Activated T-cell treated with anti-CD3 and anti-CD28 coated beads, Interleukin-2, amount 50 U/mL, for 4 hours (primary cell): ENCODE results near the gene SAPCD2. TPM values are rescaled to one million over a fixed set of nuclear protein-coding genes. Genes with fewer than 3 reads are reported as not detected.
A peak's percentile ranks its signal among the peaks of the same experiment; 100 is the strongest.

Experiments used
- ATAC-seq, 2 donors: fragments of 200-7000 bp; cut with Tn5 transposase; one replicate each; pipeline ENCODE4 v1.10.0; 2021
- DNase-seq: peaks from one replicate; pipeline ENCODE4 v3.0.0-alpha.2; 2020
- H3K27me3 Mint-ChIP-seq: one replicate; pipeline ENCODE4 v1.8.0; 2021; ENCODE audit warnings: low read depth, mixed read lengths
- H3K36me3 Mint-ChIP-seq: one replicate; pipeline ENCODE4 v1.8.0; 2022; ENCODE audit warnings: mixed read lengths; ENCODE audit not compliant: insufficient read depth
- H3K4me1 Mint-ChIP-seq: one replicate; pipeline ENCODE4 v1.8.0; 2021; ENCODE audit warnings: low read depth, mixed read lengths
- H3K4me3 Mint-ChIP-seq: one replicate; pipeline ENCODE4 v1.8.0; 2021; ENCODE audit warnings: mild to moderate bottlenecking, moderate library complexity, mixed read lengths
- H3K9me3 Mint-ChIP-seq: one replicate; pipeline ENCODE4 v1.8.0; 2021; ENCODE audit warnings: mixed read lengths
- total RNA-seq, 3 donors: library from RNA; stranded (reverse); gene quantifications; one replicate each; pipeline ENCODE4 v1.2.1, GENCODE V29; 2021

Gene SAPCD2
- total RNA-seq, 3 donors from 2014 or later: 3.6 to 5.5 (median 4.6) TPM

- ATAC-seq (no peak), DNase-seq (no peak)
- H3K4me3 Mint-ChIP-seq: no peak overlapping the region
- H3K36me3 Mint-ChIP-seq: peaks cover 2% of the 10 kb centered on the region
- H3K27me3 Mint-ChIP-seq: no peaks in the 10 kb centered on the region
- peaks cover 17% of the 10 kb centered on the region for H3K4me1 Mint-ChIP-seq
- no peaks in the 10 kb centered on the region for H3K9me3 Mint-ChIP-seq
Measured at GRCh38 chr9:137080260-137081122, 10.1 kb upstream of the SAPCD2 start.

DNA sequence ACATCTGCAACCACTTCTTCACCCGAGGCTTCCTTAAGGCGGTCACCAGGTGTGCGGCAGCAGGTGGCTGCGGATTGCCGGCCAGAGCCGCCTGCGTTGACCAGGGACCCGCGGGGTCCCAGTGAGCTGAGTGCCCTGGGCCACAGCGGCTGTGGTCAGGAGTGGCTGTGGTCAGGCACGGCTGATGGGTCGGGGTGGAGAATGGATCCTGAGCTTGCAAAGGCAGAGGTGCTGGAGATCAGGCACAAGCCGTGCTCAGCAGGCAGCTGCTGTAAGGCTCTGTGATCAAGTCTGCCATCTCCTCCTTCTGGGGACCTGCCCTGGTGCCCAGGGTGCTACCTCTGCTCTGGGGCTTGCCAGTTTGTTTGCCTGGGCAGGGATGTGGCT, 9.0 kb upstream of the SAPCD2 start:
- peaks cover 2% of the 10 kb centered on the region for H3K36me3 Mint-ChIP-seq
- peaks cover 9% of the 10 kb centered on the region for H3K4me1 Mint-ChIP-seq
- ATAC-seq (no peak), DNase-seq (no peak)
- peak overlapping the region; percentile 24 for H3K4me3 Mint-ChIP-seq
- no peaks in the 10 kb centered on the region for H3K9me3 Mint-ChIP-seq
- no peaks in the 10 kb centered on the region for H3K27me3 Mint-ChIP-seq

DNA sequence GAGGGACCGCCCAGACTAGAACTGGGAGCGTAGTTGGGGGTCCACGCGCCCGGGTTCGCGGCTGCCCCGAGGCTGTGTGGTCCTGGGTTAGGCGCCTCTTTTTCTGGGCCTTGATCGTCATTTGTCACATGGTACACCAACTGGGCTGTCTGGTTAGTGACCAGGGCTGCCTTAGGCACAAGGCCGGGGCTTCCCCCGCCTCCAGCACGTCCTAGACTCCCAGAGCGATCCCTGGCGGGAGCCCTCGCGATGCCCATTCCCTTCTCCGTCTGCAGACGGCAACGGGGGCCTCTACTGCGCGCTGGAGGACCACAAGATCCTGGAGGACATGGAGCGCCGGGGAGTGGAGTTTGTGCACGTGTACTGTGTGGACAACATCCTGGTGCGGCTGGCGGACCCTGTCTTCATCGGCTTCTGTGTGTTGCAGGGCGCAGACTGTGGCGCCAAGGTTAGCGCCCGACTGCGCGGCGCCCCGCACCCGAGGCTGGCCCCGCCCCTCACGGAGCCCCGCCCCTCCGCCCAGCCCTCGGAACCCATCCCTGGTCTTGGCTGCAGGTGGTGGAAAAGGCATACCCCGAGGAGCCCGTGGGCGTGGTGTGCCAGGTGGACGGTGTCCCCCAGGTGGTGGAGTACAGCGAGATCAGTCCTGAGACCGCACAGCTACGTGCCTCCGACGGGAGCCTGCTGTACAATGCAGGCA, 8.5 kb upstream of the SAPCD2 start:
- peak overlapping the region; percentile 37 for H3K4me3 Mint-ChIP-seq
- H3K4me1 Mint-ChIP-seq: peaks cover 7% of the 10 kb centered on the region
- peaks cover 2% of the 10 kb centered on the region for H3K36me3 Mint-ChIP-seq

GRCh38 chr9:137077758-137078693, 7.7 kb upstream of the SAPCD2 start:
- peak overlapping the region; percentile 67 for H3K4me3 Mint-ChIP-seq
- H3K4me1 Mint-ChIP-seq: peaks cover 2% of the 10 kb centered on the region
- H3K36me3 Mint-ChIP-seq: peaks cover 2% of the 10 kb centered on the region
- H3K27me3 Mint-ChIP-seq: no peaks in the 10 kb centered on the region
- DNase-seq: peak; percentile 26
- peak; percentile 43 to 46 for ATAC-seq
- no peaks in the 10 kb centered on the region for H3K9me3 Mint-ChIP-seq

More for the DNA sequence above, 8.5 kb upstream of the SAPCD2 start:
- Mint-ChIP-seq H3K9me3 (no peaks in the 10 kb centered on the region), H3K27me3 (no peaks in the 10 kb centered on the region)
- no peak for ATAC-seq
- DNase-seq: no peak

DNA sequence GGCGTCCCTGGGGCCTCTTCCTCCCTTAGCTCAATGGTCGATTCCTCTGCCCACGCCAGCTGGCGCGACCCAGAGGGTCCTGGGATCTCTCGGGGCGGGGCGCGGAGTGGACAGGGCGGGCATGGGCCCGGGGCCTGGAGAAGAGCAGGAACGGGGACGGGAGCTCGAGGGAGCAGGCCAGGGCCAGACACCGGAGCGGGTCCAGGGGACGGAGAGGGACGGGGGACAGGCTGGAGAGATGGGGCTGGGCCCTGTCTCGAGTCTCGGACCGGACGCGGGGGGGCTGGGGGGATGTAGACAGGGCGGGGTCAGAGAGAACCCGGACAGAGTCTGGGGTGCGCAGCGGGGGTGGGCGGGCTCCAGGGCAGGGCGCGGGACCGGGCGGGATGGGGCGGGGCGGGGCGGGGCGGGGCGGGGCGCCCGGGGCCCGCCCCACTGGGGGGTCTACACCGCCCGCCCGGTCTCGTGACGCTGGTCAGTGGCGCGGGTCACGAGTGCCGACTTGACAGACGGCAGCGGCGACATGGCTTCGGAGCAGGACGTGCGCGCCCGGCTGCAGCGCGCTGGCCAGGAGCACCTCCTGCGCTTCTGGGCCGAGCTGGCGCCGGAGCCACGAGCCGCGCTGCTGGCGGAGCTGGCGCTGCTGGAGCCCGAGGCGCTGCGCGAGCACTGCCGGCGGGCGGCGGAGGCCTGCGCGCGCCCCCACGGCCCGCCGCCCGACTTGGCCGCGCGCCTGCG, 6.8 kb upstream of the SAPCD2 start, which contains the start of gene UAP1L1:
Gene UAP1L1 (plus strand): TSS at position 508 of the 738 bp plus-strand sequence. CDS start 16 bp downstream, at position 524.
- Mint-ChIP-seq H3K9me3 (no peaks in the 10 kb centered on the region), H3K4me1 (peaks cover 2% of the 10 kb centered on the region), H3K4me3 (peak within 1 kb of the TSS; percentile 67), H3K36me3 (peaks cover 2% of the 10 kb centered on the region), H3K27me3 (no peaks in the 10 kb centered on the region)
- DNase-seq (no peak), ATAC-seq (peak; percentile 80 to 82)

DNA sequence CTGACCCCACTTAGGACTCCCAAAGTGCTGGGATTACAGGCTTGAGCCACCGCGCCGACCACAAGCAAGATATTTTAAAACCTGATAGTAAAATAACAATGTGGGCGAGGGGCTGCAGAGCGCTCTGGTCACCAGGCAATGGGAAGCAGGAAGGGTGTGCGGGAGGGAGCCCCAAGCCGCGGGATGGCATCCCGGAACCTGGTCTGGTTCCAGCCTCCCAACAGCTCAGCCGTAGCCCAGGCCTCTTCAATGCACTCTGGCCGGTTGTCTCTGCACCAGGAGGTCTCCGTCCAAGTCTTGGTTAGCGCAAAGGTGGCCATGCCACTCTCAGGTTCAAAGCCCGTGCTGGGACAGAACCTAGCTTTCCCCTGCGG, 6.3 kb upstream of the SAPCD2 start:
- H3K36me3 Mint-ChIP-seq: no peaks in the 10 kb centered on the region
- ATAC-seq (no peak), DNase-seq (no peak)
- H3K27me3 Mint-ChIP-seq: no peaks in the 10 kb centered on the region
- H3K4me3 Mint-ChIP-seq: peak overlapping the region; percentile 61
- H3K4me1 Mint-ChIP-seq: peaks cover 2% of the 10 kb centered on the region
- H3K9me3 Mint-ChIP-seq: no peaks in the 10 kb centered on the region

GRCh38 chr9:137075275-137075775, 5.0 kb upstream of the SAPCD2 start:
- Mint-ChIP-seq H3K9me3 (no peaks in the 10 kb centered on the region), H3K4me1 (peaks cover 11% of the 10 kb centered on the region), H3K27me3 (no peaks in the 10 kb centered on the region), H3K4me3 (no peak overlapping the region), H3K36me3 (no peaks in the 10 kb centered on the region)
- DNase-seq: no peak
- ATAC-seq: no peak

DNA sequence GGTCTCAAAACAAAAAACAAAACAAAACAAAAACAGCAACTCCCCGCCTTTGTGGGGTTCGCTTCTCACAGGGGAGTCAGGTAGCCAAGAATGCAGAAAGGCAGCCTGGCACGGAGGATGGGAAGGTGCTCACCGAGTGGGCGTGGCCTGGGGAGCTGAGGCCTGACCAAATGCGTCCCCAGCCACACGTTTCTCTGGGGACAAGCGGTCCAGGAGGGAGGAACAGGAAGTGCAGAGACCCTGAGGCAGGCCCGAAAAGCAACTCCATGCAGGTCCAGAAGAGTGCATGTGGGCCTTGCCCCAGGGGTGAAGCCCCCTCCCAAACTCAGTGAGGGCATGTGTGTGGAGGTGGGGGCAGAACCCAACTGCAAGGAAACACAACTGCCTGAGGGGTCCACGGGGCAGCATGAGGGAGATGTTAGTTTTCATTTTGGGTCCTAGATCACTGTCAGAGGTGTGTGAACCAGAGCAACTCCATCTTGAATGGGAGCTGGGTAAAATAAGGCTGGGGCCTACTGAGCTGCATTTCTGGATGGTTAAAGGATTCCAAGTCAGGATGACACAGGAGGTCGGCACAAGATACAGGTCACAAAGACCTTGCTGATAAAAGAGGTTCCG, 4.4 kb upstream of the SAPCD2 start:
- no peak for DNase-seq
- Mint-ChIP-seq H3K27me3 (no peaks in the 10 kb centered on the region), H3K4me1 (peaks cover 11% of the 10 kb centered on the region), H3K9me3 (no peaks in the 10 kb centered on the region), H3K4me3 (peak overlapping the region; percentile 13), H3K36me3 (no peaks in the 10 kb centered on the region)
- no peak for ATAC-seq

DNA sequence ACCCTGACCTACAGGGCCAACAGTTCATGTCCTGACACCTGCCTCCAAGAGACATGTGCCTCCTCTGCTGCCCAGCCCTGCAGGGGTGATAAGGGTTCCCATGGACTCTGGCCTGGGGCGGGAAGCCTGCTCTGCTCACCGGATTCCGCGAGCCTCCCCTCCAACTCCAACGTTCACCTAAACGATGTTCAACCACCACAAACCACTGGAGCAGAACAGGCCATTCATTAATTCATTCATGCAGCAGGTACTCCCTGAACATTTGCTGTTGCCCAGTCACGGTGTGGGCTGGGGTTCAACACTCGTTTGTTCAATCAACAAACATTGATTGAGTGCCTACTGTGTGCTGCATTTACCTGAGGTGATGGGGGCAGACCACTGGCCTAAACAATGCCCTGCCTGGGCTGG, 3.6 kb upstream of the SAPCD2 start:
- Mint-ChIP-seq H3K4me1 (peaks cover 11% of the 10 kb centered on the region), H3K27me3 (no peaks in the 10 kb centered on the region), H3K9me3 (no peaks in the 10 kb centered on the region), H3K4me3 (no peak overlapping the region), H3K36me3 (no peaks in the 10 kb centered on the region)
- ATAC-seq: no peak
- no peak for DNase-seq

GRCh38 chr9:137071282-137071681, 925 bp upstream of the SAPCD2 start:
- Mint-ChIP-seq H3K4me3 (peak overlapping the region; percentile 72), H3K4me1 (peaks cover 15% of the 10 kb centered on the region), H3K9me3 (no peaks in the 10 kb centered on the region), H3K36me3 (no peaks in the 10 kb centered on the region), H3K27me3 (no peaks in the 10 kb centered on the region)
- no peak for DNase-seq
- no peak for ATAC-seq

DNA sequence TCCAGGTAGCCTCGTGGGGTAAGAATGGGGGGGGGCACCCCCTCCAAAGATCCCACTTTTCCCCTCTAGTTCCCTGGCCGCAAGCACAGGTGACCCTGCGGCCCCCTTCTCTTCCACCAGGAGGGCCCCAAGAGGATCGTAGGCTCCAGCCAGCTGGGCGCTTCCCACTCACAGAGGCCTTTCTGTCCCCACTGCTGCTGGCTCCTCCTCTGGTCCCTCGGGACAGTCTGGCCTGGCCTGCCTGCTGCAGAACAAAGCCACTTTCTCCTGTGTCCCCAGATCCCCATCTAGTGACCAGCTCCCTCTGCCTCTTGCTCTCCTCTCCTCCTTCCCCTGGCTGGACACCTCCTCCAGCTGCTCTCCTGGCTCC, 534 bp upstream of the SAPCD2 start:
- Mint-ChIP-seq H3K9me3 (no peaks in the 10 kb centered on the region), H3K4me3 (peak overlapping the region; percentile 72), H3K27me3 (no peaks in the 10 kb centered on the region), H3K4me1 (peaks cover 15% of the 10 kb centered on the region), H3K36me3 (no peaks in the 10 kb centered on the region)
- no peak for DNase-seq
- no peak for ATAC-seq

GRCh38 chr9:137069508-137070091, 757 bp downstream of the SAPCD2 start:
- Mint-ChIP-seq H3K9me3 (no peaks in the 10 kb centered on the region), H3K27me3 (no peaks in the 10 kb centered on the region), H3K36me3 (no peaks in the 10 kb centered on the region), H3K4me3 (peak overlapping the region; percentile 33), H3K4me1 (peaks cover 15% of the 10 kb centered on the region)
- DNase-seq: no peak
- ATAC-seq: peak; percentile 11 to 23
